Activated CD8-positive, alpha-beta T cell treated with anti-CD3 and anti-CD28 coated beads for 36 hours (primary cell): Measurements from ENCODE around the gene GUCY2F. TPM values are rescaled to one million over a fixed set of nuclear protein-coding genes. Genes with fewer than 3 reads are reported as not detected.

Experiments
- ATAC-seq: fragments of 200-7000 bp; cut with Tn5 transposase; one replicate; pipeline ENCODE4 v1.10.0; 2021; ENCODE audit warnings: mild to moderate bottlenecking, moderate library complexity
- CTCF ChIA-PET: fragments of 350-600 bp; sonication (Branson Sonifier 250); formaldehyde crosslinking; loops from one replicate; lab custom pipeline; 2021; ENCODE audit warnings: antibody characterized with exemption; lab: Charles Lee
- POLR2A ChIA-PET: fragments of 350-600 bp; sonication (Branson Sonifier 250); formaldehyde crosslinking; loops from one replicate; lab custom pipeline; 2021; ENCODE audit warnings: antibody characterized with exemption; lab: Charles Lee
- DNase-seq: peaks from one replicate; pipeline ENCODE4 v3.0.0-alpha.2; 2020
- H3K27ac Mint-ChIP-seq: one replicate; pipeline ENCODE4 v1.8.0; 2021; ENCODE audit warnings: mild to moderate bottlenecking, mixed read lengths
- H3K27me3 Mint-ChIP-seq: one replicate; pipeline ENCODE4 v1.8.0; 2021; ENCODE audit warnings: mixed read lengths
- H3K36me3 Mint-ChIP-seq: one replicate; pipeline ENCODE4 v1.8.0; 2021; ENCODE audit warnings: low read depth, mixed read lengths
- H3K4me1 Mint-ChIP-seq: one replicate; pipeline ENCODE4 v1.8.0; 2021; ENCODE audit warnings: low read depth, mixed read lengths
- H3K4me3 Mint-ChIP-seq: one replicate; pipeline ENCODE4 v1.8.0; 2021; ENCODE audit warnings: mild to moderate bottlenecking, moderate library complexity, mixed read lengths
- H3K9me3 Mint-ChIP-seq: one replicate; pipeline ENCODE4 v1.8.0; 2021; ENCODE audit warnings: mixed read lengths
- CTCF ChIP-seq: fragments of 200-600 bp; IDR thresholded peaks from one replicate; pipeline ENCODE4 v1.8.0; 2022; ENCODE audit warnings: antibody characterized with exemption, mild to moderate bottlenecking
- intact Hi-C: fragments of 100-400 bp; cut with micrococcal nuclease; formaldehyde crosslinking; loops from one replicate; pipeline ENCODE4 v1.10.0; 2022
- total RNA-seq, 2 experiments: library from RNA; stranded (reverse); gene quantifications; one replicate each; pipeline ENCODE4 v1.2.3, GENCODE V29; 2021

GUCY2F gene
- total RNA-seq, 2 experiments from 2014 or later: not detected

GRCh38 chrX:109362101-109362500, 119.8 kb downstream of the GUCY2F start:
- intact Hi-C loops: no loop called here
- Mint-ChIP-seq H3K36me3 (no peaks in the 10 kb centered on the region), H3K27ac (no peak overlapping the region), H3K4me3 (no peak overlapping the region), H3K27me3 (no peaks in the 10 kb centered on the region), H3K9me3 (no peaks in the 10 kb centered on the region), H3K4me1 (no peaks in the 10 kb centered on the region)
- DNase-seq: no peak
- TF ChIP-seq CTCF: no peak
- no peak for ATAC-seq
- CTCF ChIA-PET: no interaction called here
- POLR2A ChIA-PET: no interaction called here

GRCh38 chrX:109360301-109360700, 121.6 kb downstream of the GUCY2F start:
- POLR2A ChIA-PET: no interaction called here
- TF ChIP-seq CTCF: no peak
- Mint-ChIP-seq H3K4me1 (no peaks in the 10 kb centered on the region), H3K27me3 (peaks cover 1% of the 10 kb centered on the region), H3K4me3 (no peak overlapping the region), H3K36me3 (no peaks in the 10 kb centered on the region), H3K9me3 (no peaks in the 10 kb centered on the region), H3K27ac (no peak overlapping the region)
- no peak for ATAC-seq
- DNase-seq: no peak
- CTCF ChIA-PET: no interaction called here
- intact Hi-C loops: no loop called here

DNA sequence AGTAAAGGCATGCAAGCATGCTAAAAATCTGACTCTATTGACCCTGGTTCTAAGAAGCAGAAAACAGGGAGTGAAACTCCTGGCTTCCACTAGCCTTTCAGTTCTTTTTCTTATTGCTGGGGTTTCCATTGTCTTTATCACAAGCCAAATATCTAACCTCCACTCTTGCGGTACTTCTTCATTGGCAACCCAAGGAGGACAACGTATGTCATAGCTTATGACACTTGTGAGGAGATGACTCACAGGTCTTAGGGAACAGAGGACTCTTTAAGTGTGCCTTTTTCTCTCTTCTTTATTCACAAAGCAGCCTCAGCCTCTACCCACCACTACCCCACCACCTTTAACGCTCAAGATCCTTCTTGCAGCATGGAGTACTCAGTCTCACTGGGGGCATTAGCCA, 124.2 kb downstream of the GUCY2F start:
- intact Hi-C loops: no loop called here
- Mint-ChIP-seq H3K36me3 (no peaks in the 10 kb centered on the region), H3K4me1 (no peaks in the 10 kb centered on the region), H3K9me3 (no peaks in the 10 kb centered on the region), H3K27me3 (peaks cover 1% of the 10 kb centered on the region), H3K4me3 (no peak overlapping the region), H3K27ac (no peak overlapping the region)
- no peak for TF ChIP-seq CTCF
- ChIA-PET CTCF (no interaction called here), POLR2A (no interaction called here)
- ATAC-seq (no peak), DNase-seq (no peak)

DNA sequence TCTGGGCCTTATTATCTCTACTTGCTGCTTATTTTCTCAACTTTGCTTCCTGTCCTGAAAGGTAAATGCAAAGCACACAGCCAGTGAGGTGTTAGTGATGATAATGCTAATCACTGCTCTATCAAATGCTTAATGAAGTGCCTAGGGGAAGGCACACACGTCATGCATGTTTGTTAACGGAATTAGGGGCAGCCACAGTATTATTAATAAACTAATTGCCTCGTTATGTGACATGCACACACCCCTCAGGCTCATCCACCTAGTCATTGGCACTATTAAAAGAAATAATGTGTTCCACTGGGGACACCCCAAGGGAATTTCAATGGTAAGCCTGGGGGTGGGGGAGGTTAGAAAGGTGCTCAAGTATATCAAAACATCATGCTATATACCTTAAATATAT, 125.2 kb downstream of the GUCY2F start:
- ATAC-seq (no peak), DNase-seq (no peak)
- Mint-ChIP-seq H3K27ac (no peak overlapping the region), H3K27me3 (peaks cover 1% of the 10 kb centered on the region), H3K9me3 (no peaks in the 10 kb centered on the region), H3K36me3 (no peaks in the 10 kb centered on the region), H3K4me3 (no peak overlapping the region), H3K4me1 (no peaks in the 10 kb centered on the region)
- no peak for TF ChIP-seq CTCF
- POLR2A ChIA-PET: no interaction called here
- CTCF ChIA-PET: no interaction called here
- intact Hi-C loops: no loop called here

GRCh38 chrX:109352066-109352588, 129.8 kb downstream of the GUCY2F start:
- Mint-ChIP-seq H3K9me3 (no peaks in the 10 kb centered on the region), H3K36me3 (no peaks in the 10 kb centered on the region), H3K4me1 (no peaks in the 10 kb centered on the region), H3K4me3 (no peak overlapping the region), H3K27ac (no peak overlapping the region), H3K27me3 (peaks cover 1% of the 10 kb centered on the region)
- no peak for ATAC-seq
- no peak for DNase-seq
- ChIA-PET CTCF (no interaction called here), POLR2A (no interaction called here)
- TF ChIP-seq CTCF: no peak
- intact Hi-C loops: no loop called here
